MCF 10A (cell line): ENCODE data around the gene CAMSAP1. TPM values are rescaled to one million over a fixed set of nuclear protein-coding genes. Genes with fewer than 3 reads are reported as not detected.

ENCODE experiments used
- BruUV-seq: library from RNA; stranded (reverse); fragments of 400-500 nt; replicated peaks from 2 replicates; lab custom pipeline; 2021; lab: Mats Ljungman, UMichigan
- CTCF ChIA-PET: fragments of 300-600 bp; sonication (Branson Sonifier 250); formaldehyde crosslinking; extraction: SDS; loops from one replicate; lab custom pipeline; 2021; ENCODE audit warnings: antibody characterized with exemption, inconsistent platforms; lab: Yijun Ruan, JAX
- POLR2A ChIA-PET: fragments of 300-600, 350-650 bp; sonication (Branson Sonifier 250); formaldehyde crosslinking; extraction: SDS; loops from one replicate; lab custom pipeline; 2020; ENCODE audit warnings: antibody characterized with exemption, inconsistent platforms; lab: Yijun Ruan, JAX
- DNase-seq: peaks from one replicate; pipeline ENCODE4 v3.0.0-alpha.2; 2018; ENCODE audit not compliant: unreplicated experiment
- H3K27ac Mint-ChIP-seq: one replicate; pipeline ENCODE4 v1.8.0; 2022; ENCODE audit warnings: mild to moderate bottlenecking, low read depth, mixed read lengths; ENCODE audit not compliant: unreplicated experiment
- H3K27me3 Mint-ChIP-seq: one replicate; pipeline ENCODE4 v1.8.0; 2022; ENCODE audit warnings: mixed read lengths; ENCODE audit not compliant: insufficient read depth, unreplicated experiment
- H3K36me3 Mint-ChIP-seq: one replicate; pipeline ENCODE4 v1.8.0; 2022; ENCODE audit warnings: mild to moderate bottlenecking, moderate library complexity, mixed read lengths; ENCODE audit not compliant: insufficient read depth, unreplicated experiment
- H3K4me1 Mint-ChIP-seq: one replicate; pipeline ENCODE4 v1.8.0; 2022; ENCODE audit warnings: mixed read lengths; ENCODE audit not compliant: insufficient read depth, unreplicated experiment
- H3K4me3 Mint-ChIP-seq: one replicate; pipeline ENCODE4 v1.8.0; 2022; ENCODE audit warnings: mild to moderate bottlenecking, moderate library complexity, mixed read lengths; ENCODE audit not compliant: unreplicated experiment
- H3K9me3 Mint-ChIP-seq: one replicate; pipeline ENCODE4 v1.8.0; 2022; ENCODE audit warnings: mixed read lengths; ENCODE audit not compliant: unreplicated experiment
- CTCF ChIP-seq: fragments of 200-600 bp; IDR thresholded peaks from one replicate; pipeline ENCODE4 v1.8.0; 2022; ENCODE audit warnings: antibody characterized with exemption, mild to moderate bottlenecking; ENCODE audit not compliant: unreplicated experiment
- intact Hi-C: fragments of 100-400 bp; cut with micrococcal nuclease; formaldehyde crosslinking; loops from 2 replicates; pipeline ENCODE4 v1.14.1; 2022
- total RNA-seq: library from RNA; stranded (reverse); gene quantifications from 2 replicates; pipeline ENCODE4 v1.2.3, GENCODE V29; 2022

The CAMSAP1 gene
- total RNA-seq, 1 experiment from 2014 or later: 39.5 TPM

GRCh38 chr9:135794057-135794335, 113.3 kb downstream of the CAMSAP1 start:
- no peak overlapping the region for H3K4me3 Mint-ChIP-seq
- DNase-seq: no peak
- no peaks in the 10 kb centered on the region for H3K36me3 Mint-ChIP-seq
- no peaks in the 10 kb centered on the region for H3K4me1 Mint-ChIP-seq
- no peak overlapping the region for H3K27ac Mint-ChIP-seq
- ChIA-PET POLR2A (no interaction called here), CTCF (interaction anchor here (0.6 kb wide), 1 partner anchor 1640 kb away, joined by 3 read pairs; no protein-coding TSS in a partner anchor)
- peaks cover 31% of the 10 kb centered on the region for H3K27me3 Mint-ChIP-seq
- no peak for TF ChIP-seq CTCF
- H3K9me3 Mint-ChIP-seq: no peaks in the 10 kb centered on the region
- intact Hi-C loops: loop anchor here (5.0 kb wide), 1 partner anchor 192 kb away; no protein-coding TSS in a partner anchor
- no TSS peak for BruUV-seq

GRCh38 chr9:135793221-135794056, 113.9 kb downstream of the CAMSAP1 start:
- H3K4me3 Mint-ChIP-seq: no peak overlapping the region
- H3K9me3 Mint-ChIP-seq: no peaks in the 10 kb centered on the region
- H3K36me3 Mint-ChIP-seq: no peaks in the 10 kb centered on the region
- H3K4me1 Mint-ChIP-seq: no peaks in the 10 kb centered on the region
- peaks cover 31% of the 10 kb centered on the region for H3K27me3 Mint-ChIP-seq
- no TSS peak for BruUV-seq
- POLR2A ChIA-PET: no interaction called here
- DNase-seq: no peak
- CTCF ChIA-PET: interaction anchor here (0.6 kb wide), 1 partner anchor 1640 kb away, joined by 3 read pairs; no protein-coding TSS in a partner anchor
- TF ChIP-seq CTCF: no peak
- intact Hi-C loops: loop anchor here (5.0 kb wide), 1 partner anchor 191 kb away; no protein-coding TSS in a partner anchor
- no peak overlapping the region for H3K27ac Mint-ChIP-seq

GRCh38 chr9:135792268-135793128, 114.8 kb downstream of the CAMSAP1 start:
- no peak for DNase-seq
- H3K27ac Mint-ChIP-seq: no peak overlapping the region
- no peaks in the 10 kb centered on the region for H3K9me3 Mint-ChIP-seq
- no peak overlapping the region for H3K4me3 Mint-ChIP-seq
- intact Hi-C loops: loop anchor here (5.0 kb wide), 1 partner anchor 190 kb away; no protein-coding TSS in a partner anchor
- H3K36me3 Mint-ChIP-seq: no peaks in the 10 kb centered on the region
- BruUV-seq: no TSS peak
- no peaks in the 10 kb centered on the region for H3K4me1 Mint-ChIP-seq
- peaks cover 33% of the 10 kb centered on the region for H3K27me3 Mint-ChIP-seq
- ChIA-PET POLR2A (no interaction called here), CTCF (interaction anchor here (0.6 to 0.8 kb wide), 2 partner anchors 189 to 491 kb away, joined by 4 read pairs; no protein-coding TSS in a partner anchor)
- no peak for TF ChIP-seq CTCF
